Activated CD4-positive, alpha-beta T cell treated with anti-CD3 and anti-CD28 coated beads, Interleukin-2, amount 50 U/mL, for 1 hour (primary cell): ENCODE data around the gene MUL1.
"Not testable (repeated sequence)": the region's sequence is repeated elsewhere in the genome, so short reads cannot be mapped to it uniquely, and the experiment has no call there.

Experiments used
- DNase-seq: peaks from one replicate; pipeline ENCODE4 v3.0.0-alpha.2; 2020

Gene MUL1, protein sequence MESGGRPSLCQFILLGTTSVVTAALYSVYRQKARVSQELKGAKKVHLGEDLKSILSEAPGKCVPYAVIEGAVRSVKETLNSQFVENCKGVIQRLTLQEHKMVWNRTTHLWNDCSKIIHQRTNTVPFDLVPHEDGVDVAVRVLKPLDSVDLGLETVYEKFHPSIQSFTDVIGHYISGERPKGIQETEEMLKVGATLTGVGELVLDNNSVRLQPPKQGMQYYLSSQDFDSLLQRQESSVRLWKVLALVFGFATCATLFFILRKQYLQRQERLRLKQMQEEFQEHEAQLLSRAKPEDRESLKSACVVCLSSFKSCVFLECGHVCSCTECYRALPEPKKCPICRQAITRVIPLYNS

DNA sequence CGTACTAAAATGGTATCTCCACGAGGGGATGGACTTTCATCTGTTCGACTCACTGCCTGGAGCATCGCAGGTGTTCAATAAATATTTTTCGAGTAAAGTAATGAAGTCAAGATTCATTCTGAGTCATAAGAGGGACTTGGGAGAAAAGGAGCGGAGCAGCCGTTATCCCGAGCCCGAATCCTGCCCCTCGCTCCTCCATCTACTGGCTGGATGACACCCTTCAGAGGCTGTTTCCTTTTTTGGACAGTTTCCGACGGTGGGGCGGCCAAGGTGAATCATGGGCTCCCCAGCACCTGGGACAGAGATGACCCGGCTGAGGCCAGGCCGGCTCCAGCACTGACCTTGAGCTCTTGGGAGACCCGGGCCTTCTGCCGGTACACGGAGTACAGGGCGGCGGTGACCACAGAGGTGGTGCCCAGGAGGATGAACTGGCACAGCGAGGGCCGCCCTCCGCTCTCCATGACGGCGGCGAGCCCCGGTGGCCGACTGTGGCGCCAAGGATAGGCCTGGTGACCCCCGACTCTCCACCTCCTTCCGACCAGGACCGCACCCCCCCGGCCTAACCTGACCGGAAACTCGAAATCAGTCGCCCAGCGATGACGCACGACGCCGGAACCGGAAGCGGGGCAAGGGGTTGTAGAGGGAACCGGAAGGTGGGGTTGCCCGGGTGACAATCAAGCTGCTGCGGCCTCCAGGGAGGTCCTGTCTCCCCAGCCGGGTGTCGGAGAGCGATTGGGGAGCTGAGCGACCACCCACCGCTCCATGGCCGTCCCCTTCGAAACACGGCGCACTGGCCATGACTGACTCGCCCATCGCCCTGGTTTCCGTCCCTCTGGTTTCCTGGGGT, at the start of gene MUL1:
Gene MUL1, minus strand, starts transcription at position 588 of the 847 bp plus-strand sequence. Its CDS starts 127 bp downstream, at position 461.
- DNase-seq, result peak; percentile 92

DNA sequence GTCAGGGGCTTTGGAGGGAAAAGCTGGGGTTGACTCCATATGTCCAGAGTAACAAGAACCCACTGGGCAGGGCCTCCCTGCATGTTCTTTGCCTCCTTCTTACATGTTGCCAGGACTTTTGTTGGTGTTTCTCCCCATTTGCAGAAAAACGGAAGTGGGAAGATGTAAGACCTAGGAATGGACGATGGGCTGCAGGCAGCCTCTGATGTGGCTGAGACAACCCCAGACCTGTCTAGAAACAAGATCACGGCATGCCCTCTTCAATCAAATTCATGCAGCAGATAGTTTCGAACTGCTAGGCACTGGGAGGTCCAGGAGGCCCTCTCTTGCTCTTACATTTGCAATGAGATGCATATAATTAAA, 47.8 kb upstream of the MUL1 start:
- DNase-seq, result no peak

DNA sequence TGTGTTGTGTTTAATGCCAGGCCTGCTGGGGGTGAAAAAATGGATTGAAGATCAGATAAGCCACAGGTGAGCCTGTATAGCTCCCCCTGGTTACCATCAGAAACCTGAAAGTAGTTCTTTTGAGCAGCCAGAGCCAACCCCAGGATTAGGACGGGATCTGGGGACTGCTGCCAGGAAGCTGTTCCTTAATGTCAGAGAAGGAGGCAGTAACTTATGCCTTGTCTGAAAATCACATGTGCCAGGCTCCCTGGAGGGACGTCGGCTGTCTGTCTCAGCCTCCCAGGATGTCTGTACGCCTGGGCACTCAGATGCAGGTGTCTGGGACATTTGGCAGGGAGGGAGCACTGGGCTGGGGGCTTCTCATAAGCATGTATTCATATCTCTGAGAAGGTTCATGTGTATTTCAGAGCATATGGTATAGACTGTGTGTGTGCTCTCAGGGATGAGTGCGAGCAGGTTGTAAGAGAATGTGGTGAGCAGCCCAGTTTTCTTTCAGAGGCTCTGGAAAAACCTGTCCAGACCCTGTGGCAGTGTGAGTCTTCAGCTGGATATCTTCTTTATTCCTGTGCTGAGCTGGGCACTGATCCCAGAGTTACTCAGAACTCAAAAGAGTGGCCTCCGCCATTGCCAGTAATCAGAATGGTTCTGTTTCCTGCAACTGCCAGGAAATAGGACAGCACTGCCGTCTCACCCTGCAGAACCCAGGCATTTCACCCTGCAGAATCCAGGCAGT, 47.2 kb upstream of the MUL1 start:
- DNase-seq, result no peak

DNA sequence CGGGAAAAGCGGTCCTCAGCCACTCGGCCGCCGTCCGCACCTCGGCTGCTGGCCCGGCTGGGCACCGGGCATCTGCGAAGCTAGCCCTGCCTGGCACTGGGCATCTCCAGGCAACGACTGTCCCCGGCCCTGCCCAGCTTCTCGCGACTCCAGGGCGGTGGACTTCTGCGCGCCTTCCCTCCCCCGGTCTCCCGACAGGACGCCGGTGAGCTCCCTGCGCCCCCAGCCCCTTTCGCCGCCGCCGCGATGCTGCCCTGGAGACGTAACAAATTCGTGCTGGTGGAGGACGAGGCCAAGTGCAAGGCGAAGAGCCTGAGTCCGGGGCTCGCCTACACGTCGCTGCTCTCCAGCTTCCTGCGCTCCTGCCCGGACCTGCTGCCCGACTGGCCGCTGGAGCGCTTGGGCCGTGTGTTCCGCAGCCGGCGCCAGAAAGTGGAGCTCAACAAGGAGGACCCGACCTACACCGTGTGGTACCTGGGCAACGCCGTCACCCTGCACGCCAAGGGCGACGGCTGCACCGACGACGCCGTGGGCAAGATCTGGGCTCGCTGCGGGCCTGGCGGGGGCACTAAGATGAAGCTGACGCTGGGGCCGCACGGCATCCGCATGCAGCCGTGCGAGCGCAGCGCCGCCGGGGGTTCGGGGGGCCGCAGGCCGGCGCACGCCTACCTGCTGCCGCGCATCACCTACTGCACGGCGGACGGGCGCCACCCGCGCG, 44.9 kb upstream of the MUL1 start:
- no peak for DNase-seq

DNA sequence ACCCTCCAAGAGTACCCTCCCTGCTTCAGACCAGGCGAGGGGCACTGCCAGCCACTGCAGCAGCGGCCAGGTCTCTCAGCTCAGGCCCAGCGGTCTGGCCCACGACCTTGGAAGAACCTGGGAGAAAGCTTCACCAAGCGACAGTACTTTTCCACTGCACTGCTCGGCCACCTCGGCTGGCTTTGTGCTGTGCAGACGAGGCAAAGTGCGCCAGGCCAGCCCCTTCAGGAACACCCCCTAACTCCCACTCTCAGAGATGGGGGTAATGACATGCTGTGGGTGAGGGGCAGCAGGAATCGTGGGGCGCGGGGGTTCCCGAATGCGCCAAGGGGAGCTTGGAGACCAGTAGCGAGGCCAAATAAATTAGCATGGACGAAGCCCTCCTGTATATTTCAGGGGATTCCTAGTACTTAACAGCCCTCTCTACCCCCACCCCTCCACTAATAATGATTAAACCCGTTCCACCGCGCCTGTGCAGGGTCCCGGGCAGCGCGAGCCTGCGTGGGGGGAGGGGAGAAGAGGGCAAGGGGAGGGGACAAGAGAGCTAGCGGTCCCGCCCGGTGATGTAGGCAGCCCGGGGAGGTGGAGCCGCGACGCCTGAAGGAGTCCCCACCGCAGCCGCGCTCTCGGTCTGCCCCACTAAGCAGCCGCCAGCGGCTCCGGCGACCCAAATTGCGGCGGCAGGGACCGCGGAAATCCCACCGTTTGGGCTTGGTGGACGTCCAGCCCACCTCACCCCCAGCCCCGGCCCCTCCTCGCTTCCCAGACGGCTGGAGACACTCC, 44.2 kb upstream of the MUL1 start, which contains the start of gene FAM43B:
Gene FAM43B, plus strand, starts transcription at position 629 of the 783 bp plus-strand sequence. CDS start 401 bp downstream, outside the sequence.
- DNase-seq, result no peak

DNA sequence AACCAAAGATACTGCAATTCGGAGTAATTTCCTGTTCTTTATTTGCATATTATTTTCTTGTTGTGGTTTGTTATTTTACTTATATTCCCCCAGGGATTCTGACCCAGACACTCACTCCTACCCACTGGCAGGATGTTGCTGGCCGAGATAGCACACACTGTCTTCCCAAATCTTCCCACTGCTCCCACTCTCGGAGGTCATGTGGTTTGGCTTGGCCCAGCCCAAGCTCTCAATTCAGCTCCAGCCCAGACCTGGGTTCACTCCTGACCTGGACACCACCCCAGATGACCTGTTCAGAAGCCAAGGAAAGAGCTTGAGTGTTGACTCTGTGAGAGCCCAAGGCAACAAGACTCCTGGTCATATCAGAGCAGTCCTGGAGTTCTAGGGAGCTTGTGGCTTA, 43.2 kb upstream of the MUL1 start:
- DNase-seq, result no peak

DNA sequence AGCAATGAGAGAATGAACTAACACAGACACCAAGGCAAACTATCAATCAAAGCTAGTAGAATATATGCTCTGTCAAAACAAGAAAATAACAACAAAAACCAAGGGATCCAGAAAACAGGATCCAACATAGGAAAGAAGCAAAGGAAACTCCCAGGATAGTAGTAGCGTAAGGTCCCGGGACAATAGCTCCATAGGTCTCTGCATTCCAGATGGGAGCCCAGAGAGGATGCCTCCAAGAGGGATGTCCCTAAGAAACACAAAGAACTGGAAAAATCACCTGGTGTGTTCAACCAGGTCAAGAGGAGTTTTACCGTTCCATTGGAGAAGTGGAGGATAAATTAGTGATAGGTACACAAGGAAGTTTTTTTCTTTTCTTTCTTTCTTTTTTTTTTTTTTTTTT, 38.7 kb upstream of the MUL1 start:
- DNase-seq, result no peak

DNA sequence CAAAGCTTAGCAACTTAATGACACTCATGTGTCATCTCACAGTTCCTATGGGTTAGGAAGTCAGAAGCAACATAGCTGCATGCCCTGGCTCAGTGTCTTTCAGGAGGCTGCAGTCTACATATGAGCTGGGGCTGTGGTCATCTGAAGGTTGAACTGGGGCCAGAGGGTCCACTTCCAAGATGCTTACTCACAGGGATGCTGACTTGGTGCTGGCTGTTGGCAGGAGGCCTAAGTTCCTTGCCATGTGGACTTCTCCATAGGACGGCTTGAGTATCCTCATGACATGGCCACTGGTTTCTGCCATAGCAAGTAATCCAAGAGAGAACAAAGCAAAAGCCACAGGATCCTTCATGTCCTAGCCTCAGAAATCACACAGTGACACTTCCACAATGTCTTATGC, 32.3 kb upstream of the MUL1 start:
- DNase-seq, result no peak

DNA sequence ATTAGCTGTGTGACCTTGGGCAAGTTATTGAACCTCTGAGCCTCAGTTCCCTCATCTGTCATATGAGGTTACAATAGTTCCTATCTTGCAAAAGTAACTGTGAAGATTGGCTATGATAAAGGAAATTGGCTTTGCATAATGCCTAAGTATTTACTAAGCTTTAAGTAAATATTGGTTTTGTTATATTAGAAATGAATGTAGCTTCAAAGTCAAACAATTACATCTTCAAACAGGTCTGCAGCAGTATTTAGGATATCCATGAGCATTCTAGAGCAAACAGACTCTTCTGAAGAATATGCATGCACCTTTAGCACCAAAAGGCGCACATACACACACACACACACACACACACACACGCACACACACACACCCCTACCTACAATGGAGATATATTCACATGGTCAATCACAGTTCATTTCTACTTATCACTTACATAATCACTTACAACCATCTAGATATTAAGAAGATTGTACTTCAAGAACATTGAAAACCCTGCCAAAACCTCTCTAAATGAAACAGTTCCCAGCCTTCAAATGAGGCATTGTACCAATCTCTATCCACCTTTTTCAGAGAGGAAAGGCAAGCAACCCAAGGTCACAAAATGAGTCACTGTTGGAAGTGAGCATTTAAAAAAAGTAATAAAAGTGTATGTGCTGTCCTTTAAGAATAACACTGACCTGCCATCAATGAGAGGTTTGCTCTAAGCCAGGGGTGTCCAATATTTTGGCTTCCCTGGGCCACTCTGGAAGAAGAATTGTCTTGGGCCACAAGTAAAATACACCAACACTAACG, 31.0 kb upstream of the MUL1 start:
- DNase-seq, result no peak

DNA sequence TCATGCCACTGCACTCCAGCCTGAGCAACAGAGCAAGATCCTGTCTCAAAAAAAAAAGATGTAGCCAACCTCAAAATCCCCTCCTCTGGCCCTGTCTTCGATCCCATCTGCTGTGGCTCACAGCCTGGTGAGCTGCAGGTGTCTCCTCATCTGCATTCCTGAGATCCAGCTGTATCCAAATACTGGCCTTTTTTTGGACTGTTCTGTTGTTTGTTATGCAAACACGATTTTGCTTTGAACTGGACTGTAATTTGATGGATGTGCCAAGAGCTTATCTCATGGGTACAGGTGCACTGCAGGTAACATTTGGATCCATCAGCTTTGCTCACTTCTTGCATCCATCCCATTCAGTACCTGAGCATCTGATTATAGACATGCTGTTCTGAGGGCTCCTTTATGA, 30.3 kb upstream of the MUL1 start:
- DNase-seq, result no peak

DNA sequence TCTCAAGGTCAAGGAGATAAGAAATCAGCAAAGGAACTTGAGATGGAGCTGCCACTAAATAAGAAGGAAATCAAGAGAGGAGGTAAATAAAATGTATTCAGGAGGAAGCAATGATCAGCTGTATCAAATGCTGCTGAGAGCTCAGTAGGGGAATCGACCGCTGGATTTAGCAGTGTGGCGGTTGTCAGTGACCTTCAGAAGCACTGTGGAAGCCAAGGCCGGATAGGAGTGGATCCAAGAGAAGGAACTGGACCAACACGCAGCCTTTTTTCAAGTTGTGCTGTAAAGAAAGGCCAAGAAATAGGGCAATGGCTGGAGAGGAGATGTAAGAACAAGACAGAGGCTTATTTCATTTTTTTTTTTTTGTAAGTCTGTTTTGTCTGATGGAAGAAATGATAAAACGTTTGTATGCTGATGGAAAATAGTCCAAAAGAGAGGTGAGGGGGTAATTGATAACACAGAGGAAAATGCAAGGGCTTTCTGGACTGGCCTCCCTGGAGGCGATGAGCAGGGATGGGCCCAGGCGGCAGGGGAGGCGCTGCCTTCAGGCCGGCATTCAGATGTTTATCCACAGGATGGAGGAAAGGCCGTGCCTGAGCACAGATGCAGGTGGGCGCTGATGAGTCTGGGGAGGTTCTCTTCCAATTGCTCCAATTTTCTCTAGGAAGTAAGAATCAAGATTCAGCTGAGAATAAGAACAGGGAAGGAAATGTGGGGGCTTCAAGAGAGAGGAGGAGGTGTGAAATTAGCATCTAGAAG, 26.9 kb upstream of the MUL1 start:
- DNase-seq, result no peak

DNA sequence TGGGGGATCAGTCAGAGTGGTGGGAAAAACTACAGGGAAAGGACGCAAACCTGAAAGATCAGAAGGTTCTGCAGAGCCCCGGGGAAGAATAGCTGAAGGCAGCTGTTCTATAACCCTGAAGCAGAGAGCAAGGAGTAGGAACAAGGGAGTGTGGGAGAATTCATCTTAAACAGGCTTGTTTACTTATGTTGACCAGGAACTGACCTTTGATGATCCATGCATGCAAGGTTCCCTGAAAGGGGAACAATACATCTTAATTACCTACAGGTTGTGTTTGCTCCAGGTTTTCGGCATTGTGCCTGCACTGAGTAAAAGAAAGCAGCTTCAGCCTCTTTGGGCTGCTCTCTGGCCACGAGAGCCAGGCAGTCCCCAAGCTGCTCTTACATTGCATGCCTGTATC, 25.7 kb upstream of the MUL1 start:
- no peak for DNase-seq

DNA sequence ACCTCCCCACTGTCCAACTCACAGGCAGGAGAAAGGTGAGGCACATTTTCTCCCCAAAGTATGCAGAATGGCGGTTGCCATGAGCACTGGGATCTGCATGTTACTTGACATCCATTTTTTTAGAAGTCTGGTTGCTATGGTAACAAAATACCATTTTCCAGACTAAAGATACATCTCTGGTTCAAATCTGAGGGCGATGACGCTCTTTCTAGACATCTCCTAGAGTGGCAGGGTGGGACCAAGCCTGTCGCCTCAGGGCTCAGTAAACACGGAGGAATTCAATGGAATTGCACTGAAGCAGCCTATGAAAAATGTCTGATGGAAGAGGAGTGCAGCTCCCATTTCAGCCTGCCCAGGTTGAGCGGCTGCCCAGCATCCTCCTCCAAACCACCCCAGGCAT, 22.9 kb upstream of the MUL1 start:
- no peak for DNase-seq

DNA sequence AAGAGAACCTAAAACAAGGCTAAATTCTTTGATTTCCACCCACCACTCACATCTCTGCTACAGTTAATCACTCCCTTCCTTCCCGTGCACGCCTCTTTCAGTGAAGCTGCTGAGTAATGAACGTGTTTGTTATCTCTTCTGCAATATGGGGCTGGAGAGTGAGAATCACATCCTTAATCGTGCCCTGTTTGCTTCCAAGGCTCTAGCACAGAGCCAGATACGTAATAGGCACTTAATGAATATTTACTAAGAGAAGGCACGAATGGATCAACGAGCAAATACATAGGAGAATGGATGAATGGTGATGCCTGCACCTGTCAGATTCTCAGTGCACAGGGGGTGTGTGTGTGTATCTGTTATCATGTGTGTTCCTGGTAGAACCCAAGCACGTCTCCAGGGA, 22.4 kb upstream of the MUL1 start:
- DNase-seq, result no peak

DNA sequence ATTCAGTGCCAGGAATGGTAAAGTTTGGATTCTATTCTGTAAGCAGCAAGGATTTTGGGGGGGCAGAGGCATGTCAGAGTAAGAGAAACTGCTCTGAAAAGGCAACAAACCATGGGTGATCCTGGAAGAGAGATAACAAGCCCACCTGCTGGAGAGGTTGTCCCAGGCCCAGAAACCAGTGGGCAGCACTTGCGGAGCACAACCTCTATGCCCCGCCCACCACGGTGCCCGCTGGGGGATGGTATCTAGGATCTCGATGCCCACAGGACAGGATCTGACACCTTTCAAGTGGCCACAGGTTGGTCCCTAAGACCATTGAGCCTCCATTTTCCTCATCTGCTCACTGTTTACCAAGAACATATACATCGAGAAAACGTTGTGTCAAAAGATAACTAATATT, 20.3 kb upstream of the MUL1 start:
- DNase-seq, result no peak

DNA sequence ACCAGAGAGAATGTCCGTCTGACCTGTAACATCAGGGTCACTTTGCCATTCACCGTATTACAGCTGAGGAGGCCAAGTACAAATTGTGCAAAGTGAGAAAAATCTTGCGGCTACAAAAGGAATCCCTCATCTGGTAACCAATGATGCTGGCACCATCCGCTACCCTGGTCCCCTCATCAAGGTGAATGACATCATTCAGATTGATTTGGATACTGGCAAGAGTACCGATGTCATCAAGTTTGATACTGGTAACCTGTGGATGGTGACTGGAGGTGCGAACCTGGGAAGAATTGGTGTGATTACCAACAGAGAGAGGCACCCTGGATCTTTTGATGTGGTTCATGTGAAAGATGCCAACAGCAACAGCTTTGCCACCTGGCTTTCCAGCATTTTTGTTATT, 18.3 kb upstream of the MUL1 start:
- no peak for DNase-seq

DNA sequence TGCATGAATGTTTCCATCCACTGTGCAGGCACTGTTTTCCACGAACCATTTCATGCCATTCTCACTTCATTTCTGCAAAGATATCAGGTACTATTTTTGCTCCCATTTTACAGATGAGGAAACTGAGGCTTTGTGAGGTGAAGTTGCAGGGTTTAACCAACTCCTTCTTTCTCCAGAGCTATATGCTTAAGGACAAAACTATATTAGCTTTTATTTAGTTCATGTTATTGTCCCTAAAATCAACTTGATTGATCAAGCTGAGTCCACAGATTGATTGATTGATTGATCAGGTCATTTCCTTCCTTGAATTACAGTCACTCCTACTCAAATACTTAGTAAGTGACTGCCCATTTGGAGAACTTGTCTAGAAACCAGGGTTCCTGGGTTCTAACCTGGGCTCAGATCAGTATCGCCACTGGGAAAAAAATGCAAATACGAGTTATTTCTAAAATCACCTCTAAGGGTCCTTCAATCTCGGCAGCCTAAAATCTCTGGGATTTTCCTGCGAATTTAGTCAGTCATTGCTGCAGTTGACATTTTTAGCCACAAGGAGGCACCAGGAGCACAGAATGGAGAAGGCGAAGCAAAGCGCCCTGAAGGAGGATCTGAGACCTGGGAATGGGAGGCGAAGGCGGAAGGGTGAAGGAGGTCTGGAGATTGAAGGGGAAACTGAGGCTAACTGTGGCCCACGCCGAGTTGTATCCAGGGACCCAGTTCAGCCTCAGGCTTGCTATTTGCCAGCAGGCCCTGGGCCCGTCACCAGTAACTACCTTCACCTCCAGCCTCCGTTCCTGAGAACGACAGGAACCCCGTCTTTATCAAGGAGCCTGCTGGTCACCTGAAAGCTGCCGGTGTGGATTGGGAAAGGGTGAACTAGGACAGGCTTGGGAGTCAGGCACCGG, 14.3 kb upstream of the MUL1 start:
- DNase-seq, result peak; percentile 67

DNA sequence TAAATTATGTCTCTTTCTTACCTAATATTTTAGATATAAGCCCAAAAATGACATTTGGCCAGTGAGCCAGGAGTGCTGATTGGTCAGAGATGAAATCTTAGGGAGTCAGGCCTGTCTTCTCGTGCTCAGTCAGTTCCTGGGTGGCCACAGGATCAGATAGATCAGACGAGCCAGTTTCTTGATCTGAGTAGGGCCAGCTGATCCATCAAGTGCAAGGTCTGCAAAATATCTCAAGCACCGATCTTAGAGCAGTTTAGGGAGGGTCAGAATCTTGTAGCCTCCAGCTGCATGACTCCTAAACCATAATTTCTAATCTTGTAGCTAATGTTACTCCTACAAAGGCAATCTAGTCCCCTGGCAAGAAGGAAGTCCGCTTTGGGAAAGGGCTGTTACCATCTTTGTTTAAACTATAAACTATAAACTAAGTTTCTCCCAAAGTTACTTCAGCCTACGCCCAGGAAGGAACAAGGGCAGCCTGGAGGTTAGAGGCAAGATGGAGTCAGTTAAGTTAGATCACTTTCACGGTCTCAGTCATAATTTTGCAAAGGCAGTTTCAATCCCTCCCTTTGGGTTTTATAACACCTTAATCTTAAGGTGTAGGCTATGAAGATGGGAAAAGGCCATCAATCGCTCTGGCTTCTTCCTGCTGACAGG, 11.8 kb upstream of the MUL1 start:
- DNase-seq, result not testable (repeated sequence)
